Liver (tissue), 9 donors: Measurements from ENCODE around the gene CITED1. TPM values are rescaled to one million over a fixed set of nuclear protein-coding genes. Genes with fewer than 3 reads are reported as not detected.
"Not testable (repeated sequence)": the region's sequence is repeated elsewhere in the genome, so short reads cannot be mapped to it uniquely, and the experiment has no call there.

Experiments
- DNase-seq: peaks from one replicate; pipeline ENCODE4 v3.0.0-alpha.2; 2017; ENCODE audit warnings: low spot score
- H3K27ac ChIP-seq, 2 donors: one replicate each; pipeline ENCODE4 v1.7.0; 2013; ENCODE audit warnings: inconsistent platforms in 2 of 2, low read length in 2 of 2, control low read depth in 1 of 2, low read depth in 1 of 2, mild to moderate bottlenecking in 1 of 2
- H3K27me3 ChIP-seq, 4 donors: one replicate each; pipeline versions ENCODE4 v1.6.1 to v1.7.0; 2013; ENCODE audit warnings: low read length in 3 of 4, inconsistent platforms in 1 of 4, mild to moderate bottlenecking in 1 of 4, moderate library complexity in 1 of 4; ENCODE audit not compliant: control insufficient read depth in 4 of 4, insufficient read depth in 4 of 4
- H3K36me3 ChIP-seq, 4 donors: one replicate each; pipeline versions ENCODE4 v1.6.1 to v1.7.0; 2013; ENCODE audit warnings: low read length in 3 of 4, mild to moderate bottlenecking in 3 of 4, low read depth in 1 of 4, moderate library complexity in 1 of 4; ENCODE audit not compliant: control insufficient read depth in 4 of 4, insufficient read depth in 3 of 4
- H3K4me1 ChIP-seq, 4 donors: one replicate each; pipeline versions ENCODE4 v1.6.1 to v1.7.0; 2013; ENCODE audit warnings: low read length in 3 of 4, mild to moderate bottlenecking in 3 of 4, moderate library complexity in 1 of 4; ENCODE audit not compliant: control insufficient read depth in 4 of 4, insufficient read depth in 4 of 4
- H3K4me3 ChIP-seq, 3 donors: one replicate each; pipeline versions ENCODE4 v1.6.1 to v1.7.0; 2013; ENCODE audit warnings: low read length in 3 of 3, control low read depth in 1 of 3, low read depth in 1 of 3, mild to moderate bottlenecking in 1 of 3
- H3K9ac ChIP-seq, 2 donors: one replicate each; pipeline ENCODE4 v1.7.0; 2013; ENCODE audit warnings: low read length in 2 of 2, mild to moderate bottlenecking in 2 of 2, moderate library complexity in 2 of 2, control low read depth in 1 of 2, low read depth in 1 of 2
- H3K9me3 ChIP-seq, 4 donors: one replicate each; pipeline versions ENCODE4 v1.6.1 to v1.7.0; 2013; ENCODE audit warnings: low read length in 3 of 4; ENCODE audit not compliant: control insufficient read depth in 4 of 4
- EGR1 ChIP-seq, 2 donors: IDR thresholded peaks; 2 replicates each; pipeline ENCODE4 v1.6.1; 2016 to 2018; ENCODE audit warnings: antibody characterized with exemption in 2 of 2, low read depth in 2 of 2
- FOXA1 ChIP-seq: IDR thresholded peaks from 2 replicates; pipeline ENCODE4 v1.6.1; 2016; ENCODE audit warnings: antibody characterized with exemption
- FOXA2 ChIP-seq: IDR thresholded peaks from 2 replicates; pipeline ENCODE4 v1.6.1; 2016; ENCODE audit warnings: antibody characterized with exemption
- HNF4G ChIP-seq: IDR thresholded peaks from 2 replicates; pipeline ENCODE4 v1.6.1; 2016; ENCODE audit warnings: antibody characterized with exemption
- JUND ChIP-seq, 2 donors: IDR thresholded peaks; 2 replicates each; pipeline ENCODE4 v1.6.1; 2016; ENCODE audit warnings: antibody characterized with exemption in 2 of 2
- RAD21 ChIP-seq, 2 donors: IDR thresholded peaks; 2 replicates each; pipeline ENCODE4 v1.6.1; 2016; ENCODE audit warnings: antibody characterized with exemption in 2 of 2, mild to moderate bottlenecking in 2 of 2
- SP1 ChIP-seq: IDR thresholded peaks from 2 replicates; pipeline ENCODE4 v1.6.1; 2018; ENCODE audit warnings: antibody characterized with exemption, mild to moderate bottlenecking
- YY1 ChIP-seq: IDR thresholded peaks from 2 replicates; pipeline ENCODE4 v1.6.1; 2016; ENCODE audit warnings: antibody characterized with exemption, mild to moderate bottlenecking
- WGBS: extraction: QIAGEN DNeasy Blood & Tissue Kit; methylation state at CpG from one replicate; pipeline ENCODE4 v1.1.7; 2013; 5-methylcytosine and 5-hydroxymethylcytosine counted together
- polyA plus RNA-seq, 2 donors: library from polyadenylated mRNA; stranded (reverse) in 1 of 2; unstranded in 1 of 2; fragments of 200-250 nt in 1 of 2; fragments of >200 nt in 1 of 2; fragmentation: Nextera tagmentation in 1 of 2; extraction: Ambion mirVana in 1 of 2; gene quantifications; one replicate each; pipeline versions ENCODE4 v1.2.1 to v1.2.3, GENCODE V29; 2013 to 2015
- total RNA-seq, 2 donors: library from RNA; depleted of rRNA; stranded (reverse); fragments of >200 nt; gene quantifications; one replicate each; pipeline ENCODE4 v1.2.3, GENCODE V29; 2014
- TF ChIP-seq, protein P1 (sequence below): fragments of 150-350 bp; IDR thresholded peaks from 2 replicates; pipeline ENCODE4 v1.5.1; 2017; ENCODE audit warnings: improper control_type of control experiment, low read depth, low read length; ENCODE audit not compliant: missing input control
- TF ChIP-seq, protein P2 (sequence below): IDR thresholded peaks from 2 replicates; pipeline ENCODE4 v1.6.1; 2016; ENCODE audit warnings: antibody characterized with exemption
- TF ChIP-seq, protein P3 (sequence below): IDR thresholded peaks from 2 replicates; pipeline ENCODE4 v1.6.1; 2016; ENCODE audit warnings: antibody characterized with exemption
- donor health status: healthy.
- donor health status: healthy.
- donor health status: healthy.
- donor health status: healthy.
- donor health status: healthy.

CITED1 gene
- total and polyA plus RNA-seq, 4 donors: 0.09 TPM; not detected in 3

DNA sequence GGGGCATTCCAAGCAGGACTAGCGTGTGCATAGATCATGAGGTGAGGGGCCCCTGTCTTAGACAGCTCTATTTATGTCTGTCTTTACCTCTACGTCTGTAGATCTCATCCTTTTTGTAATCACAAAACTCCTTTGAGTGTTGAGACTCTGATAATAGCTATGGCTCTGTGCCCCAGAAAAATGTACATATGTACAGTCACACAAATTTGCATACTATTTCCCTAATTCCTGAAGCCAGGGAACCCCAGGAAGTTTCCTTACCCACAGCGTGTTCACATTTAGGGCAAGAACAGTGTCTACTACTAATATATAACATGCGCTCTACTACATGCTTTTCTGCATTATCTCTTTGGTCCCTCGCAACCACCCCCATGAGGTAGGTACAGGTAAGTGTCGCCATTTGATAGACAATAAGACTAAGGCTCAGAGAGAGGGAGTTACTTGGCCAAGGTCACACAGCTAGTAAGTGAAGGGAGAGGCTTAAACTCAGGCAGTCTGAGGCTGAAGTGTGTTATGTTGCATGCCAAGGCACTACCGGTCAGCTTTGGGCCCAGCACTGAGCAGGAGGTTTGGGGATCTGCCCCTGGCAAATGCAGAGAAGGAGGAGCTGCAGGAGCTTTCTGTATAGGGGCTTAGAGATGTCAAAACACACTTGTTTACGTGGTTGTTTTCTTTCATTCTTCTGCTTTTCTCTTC is 21.0 kb upstream of the CITED1 start:
- TF ChIP-seq HNF4G (no peak), SP1 (no peak), RAD21 (IDR thresholded peaks at IDR 0.05) (no peak), YY1 (no peak), JUND (IDR thresholded peaks at IDR 0.05) (no peak), FOXA2 (no peak), EGR1 (IDR thresholded peaks at IDR 0.05; ENCODE audit: low read depth in 2 of 2) (no peak), FOXA1 (no peak)
- TF ChIP-seq, protein P1, sequence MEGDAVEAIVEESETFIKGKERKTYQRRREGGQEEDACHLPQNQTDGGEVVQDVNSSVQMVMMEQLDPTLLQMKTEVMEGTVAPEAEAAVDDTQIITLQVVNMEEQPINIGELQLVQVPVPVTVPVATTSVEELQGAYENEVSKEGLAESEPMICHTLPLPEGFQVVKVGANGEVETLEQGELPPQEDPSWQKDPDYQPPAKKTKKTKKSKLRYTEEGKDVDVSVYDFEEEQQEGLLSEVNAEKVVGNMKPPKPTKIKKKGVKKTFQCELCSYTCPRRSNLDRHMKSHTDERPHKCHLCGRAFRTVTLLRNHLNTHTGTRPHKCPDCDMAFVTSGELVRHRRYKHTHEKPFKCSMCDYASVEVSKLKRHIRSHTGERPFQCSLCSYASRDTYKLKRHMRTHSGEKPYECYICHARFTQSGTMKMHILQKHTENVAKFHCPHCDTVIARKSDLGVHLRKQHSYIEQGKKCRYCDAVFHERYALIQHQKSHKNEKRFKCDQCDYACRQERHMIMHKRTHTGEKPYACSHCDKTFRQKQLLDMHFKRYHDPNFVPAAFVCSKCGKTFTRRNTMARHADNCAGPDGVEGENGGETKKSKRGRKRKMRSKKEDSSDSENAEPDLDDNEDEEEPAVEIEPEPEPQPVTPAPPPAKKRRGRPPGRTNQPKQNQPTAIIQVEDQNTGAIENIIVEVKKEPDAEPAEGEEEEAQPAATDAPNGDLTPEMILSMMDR: no peak
- TF ChIP-seq, protein P2, sequence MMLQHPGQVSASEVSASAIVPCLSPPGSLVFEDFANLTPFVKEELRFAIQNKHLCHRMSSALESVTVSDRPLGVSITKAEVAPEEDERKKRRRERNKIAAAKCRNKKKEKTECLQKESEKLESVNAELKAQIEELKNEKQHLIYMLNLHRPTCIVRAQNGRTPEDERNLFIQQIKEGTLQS: no peak
- TF ChIP-seq, protein P3, sequence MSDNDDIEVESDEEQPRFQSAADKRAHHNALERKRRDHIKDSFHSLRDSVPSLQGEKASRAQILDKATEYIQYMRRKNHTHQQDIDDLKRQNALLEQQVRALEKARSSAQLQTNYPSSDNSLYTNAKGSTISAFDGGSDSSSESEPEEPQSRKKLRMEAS: no peak
- 93% methylated on average over 8 of the region's 8 CpGs for WGBS

DNA sequence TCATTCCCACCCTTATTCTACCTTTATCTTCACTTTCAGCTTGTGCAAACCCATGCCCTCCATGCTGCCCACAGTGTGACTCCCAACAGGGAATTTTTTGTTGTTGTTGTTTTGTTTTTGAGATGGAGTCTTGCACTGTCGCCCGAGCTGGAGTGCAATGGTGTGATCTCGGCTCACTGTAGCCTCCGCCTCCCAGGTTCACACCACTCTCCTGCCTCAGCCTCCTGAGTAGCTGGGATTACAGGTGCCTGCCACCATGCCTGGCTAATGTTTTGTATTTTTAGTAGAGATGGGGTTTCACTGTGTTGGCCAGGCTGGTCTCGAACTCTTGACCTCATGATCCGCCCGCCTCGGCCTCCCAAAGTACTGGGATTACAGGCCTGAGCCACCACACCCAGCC is 13.9 kb upstream of the CITED1 start:
- H3K4me1 ChIP-seq, H3K9me3 ChIP-seq, H3K36me3 ChIP-seq, H3K9ac ChIP-seq, H3K27me3 ChIP-seq, DNase-seq, H3K4me3 ChIP-seq, H3K27ac ChIP-seq: not testable (repeated sequence)
- WGBS: 98% methylated on average over 8 of the region's 8 CpGs

More for the DNA sequence above, 21.0 kb upstream of the CITED1 start:
- no peak overlapping the region for H3K4me3 ChIP-seq
- H3K9me3 ChIP-seq: no peaks in the 10 kb centered on the region
- no peak for DNase-seq
- no peaks in the 10 kb centered on the region for H3K36me3 ChIP-seq
- H3K4me1 ChIP-seq: peaks cover 0 to under 1% (median 0%) of the 10 kb centered on the region in 4 donors
- no peak overlapping the region for H3K27ac ChIP-seq
- no peaks in the 10 kb centered on the region for H3K27me3 ChIP-seq
- H3K9ac ChIP-seq: no peak overlapping the region

DNA sequence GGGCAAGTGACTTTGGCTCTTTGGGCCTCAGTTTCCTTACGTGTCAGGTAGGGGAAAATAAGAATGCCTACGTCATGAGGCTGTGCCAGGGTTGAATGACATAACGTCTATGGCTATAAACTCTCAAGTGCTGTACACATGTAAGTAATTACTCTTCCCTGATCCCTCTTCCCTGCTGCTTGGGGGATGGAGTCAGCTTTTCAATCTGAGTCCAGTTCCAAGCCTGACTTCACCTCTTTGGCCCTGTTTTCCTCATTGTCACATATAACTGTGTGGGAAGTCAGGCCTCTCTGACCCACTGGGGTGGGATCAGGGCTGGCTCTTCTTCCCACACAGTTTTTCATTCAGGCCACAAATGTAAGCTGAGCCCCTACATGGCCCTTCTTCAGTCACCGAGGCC is 11.4 kb upstream of the CITED1 start:
- H3K4me3 ChIP-seq: no peak overlapping the region
- no peak overlapping the region for H3K9ac ChIP-seq
- H3K27me3 ChIP-seq: no peaks in the 10 kb centered on the region
- DNase-seq: no peak
- no peaks in the 10 kb centered on the region for H3K9me3 ChIP-seq
- H3K27ac ChIP-seq: no peak overlapping the region
- no peaks in the 10 kb centered on the region for H3K4me1 ChIP-seq
- no peak for TF ChIP-seq HNF4G
- no peaks in the 10 kb centered on the region for H3K36me3 ChIP-seq
- WGBS: 91% methylated on average over 4 of the region's 4 CpGs
